GM15510 (cell line): ENCODE data around the gene PPME1.
A peak's percentile ranks its signal among the peaks of the same experiment; 100 is the strongest.

Experiments
- POLR2A ChIP-seq: IDR thresholded peaks from 3 replicates; pipeline ENCODE4 v1.6.1; 2011; ENCODE audit warnings: borderline replicate concordance; ENCODE audit not compliant: insufficient read length; ENCODE audit errors: extremely low read depth

The PPME1 gene

GRCh38 chr11:74170694-74171629 lies at the start of gene PPME1, which contains the start of gene C2CD3:
TSS of gene PPME1 (plus strand) at chr11:74171289. CDS start at chr11:74171422, 133 bp downstream.
TSS of gene C2CD3 (minus strand) at chr11:74171002. CDS start at chr11:74170792, 210 bp downstream.
- TF ChIP-seq POLR2A = peak; percentile 82

DNA sequence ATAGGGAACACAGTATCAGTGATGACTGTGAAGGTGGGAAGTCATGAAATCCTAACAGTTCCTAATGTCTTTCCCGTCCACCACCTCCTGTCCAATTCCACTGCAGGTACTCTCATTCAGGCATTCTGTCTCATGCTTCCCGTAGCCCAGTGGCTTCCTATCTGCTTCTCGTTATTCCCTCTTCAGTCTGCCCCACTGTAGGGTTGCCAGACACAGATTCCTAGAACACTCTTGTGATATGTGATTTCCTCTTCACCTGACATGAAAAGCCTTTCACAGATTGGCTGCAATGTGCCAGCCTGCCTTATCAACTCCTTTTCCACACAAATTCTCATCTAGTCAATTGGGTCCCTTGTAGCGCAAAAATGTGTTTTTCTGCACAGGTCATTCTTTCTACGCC lies 49.3 kb upstream of the PPME1 start:
- TF ChIP-seq POLR2A = no peak

DNA sequence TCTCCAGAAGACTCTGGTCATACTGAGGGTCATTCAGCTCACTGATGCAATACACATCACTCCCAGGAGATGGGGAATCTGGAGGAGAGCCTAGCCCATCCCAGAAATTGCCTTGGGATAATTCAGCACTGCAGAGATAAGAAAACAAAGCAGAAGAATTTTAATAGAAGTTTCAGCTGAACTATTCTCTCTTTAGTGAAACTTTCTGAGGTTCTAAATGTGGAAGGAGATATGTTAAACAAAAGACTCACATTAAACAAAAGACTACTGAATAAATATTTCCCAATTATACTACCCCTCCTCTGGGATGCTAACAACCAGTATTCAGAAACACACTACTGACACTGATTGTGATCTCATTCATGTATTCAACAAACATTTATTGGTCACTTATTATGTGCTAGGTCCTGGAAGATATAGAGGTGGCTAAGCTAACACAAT lies 48.1 kb upstream of the PPME1 start:
- no peak for TF ChIP-seq POLR2A

- no peak for TF ChIP-seq POLR2A
Observed at GRCh38 chr11:74132833-74133232, 38.3 kb upstream of the PPME1 start.

DNA sequence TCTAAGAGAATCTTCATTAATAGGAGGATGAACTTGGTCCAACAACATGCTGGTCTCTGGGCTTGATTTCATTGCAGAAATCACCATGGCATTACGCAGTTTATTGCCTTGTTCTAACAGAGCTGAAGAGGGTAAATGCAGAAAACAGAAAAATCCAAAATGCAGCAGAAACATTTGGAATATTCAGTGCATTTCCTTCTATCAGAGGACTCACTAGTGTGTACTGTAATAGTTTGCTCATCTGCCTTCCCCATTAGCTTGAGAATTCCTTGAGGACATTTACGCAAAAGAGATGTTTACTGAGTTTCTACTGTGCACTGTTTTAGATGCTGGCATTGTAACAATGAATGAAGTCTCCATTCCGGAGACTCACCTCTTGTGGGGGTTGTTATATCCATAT lies 37.7 kb upstream of the PPME1 start:
- TF ChIP-seq POLR2A = no peak

GRCh38 chr11:74134661-74135060 lies 36.4 kb upstream of the PPME1 start:
- no peak for TF ChIP-seq POLR2A

GRCh38 chr11:74135127-74135840 lies 35.8 kb upstream of the PPME1 start:
- TF ChIP-seq POLR2A = no peak

DNA sequence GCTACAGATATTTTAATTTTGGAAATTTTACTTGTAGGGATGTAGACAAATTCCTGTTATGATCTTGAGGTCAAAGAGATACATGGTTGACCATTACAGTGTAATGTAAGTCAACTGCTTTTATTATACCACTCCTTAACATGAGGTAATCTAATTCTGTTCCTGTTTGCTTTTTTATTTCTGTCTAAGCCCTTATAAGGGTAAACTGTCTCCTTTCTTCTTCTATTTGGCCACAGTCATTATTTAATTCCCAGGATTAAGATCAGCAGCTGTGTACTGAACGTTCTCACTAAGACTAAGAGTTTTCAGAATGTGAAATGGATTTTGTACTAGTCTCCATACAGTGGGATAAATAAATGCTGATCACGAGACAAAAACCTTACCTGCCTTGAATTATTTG lies 33.1 kb upstream of the PPME1 start:
- TF ChIP-seq POLR2A = no peak

- TF ChIP-seq POLR2A = no peak
Observed at GRCh38 chr11:74138572-74138971, 32.5 kb upstream of the PPME1 start.

DNA sequence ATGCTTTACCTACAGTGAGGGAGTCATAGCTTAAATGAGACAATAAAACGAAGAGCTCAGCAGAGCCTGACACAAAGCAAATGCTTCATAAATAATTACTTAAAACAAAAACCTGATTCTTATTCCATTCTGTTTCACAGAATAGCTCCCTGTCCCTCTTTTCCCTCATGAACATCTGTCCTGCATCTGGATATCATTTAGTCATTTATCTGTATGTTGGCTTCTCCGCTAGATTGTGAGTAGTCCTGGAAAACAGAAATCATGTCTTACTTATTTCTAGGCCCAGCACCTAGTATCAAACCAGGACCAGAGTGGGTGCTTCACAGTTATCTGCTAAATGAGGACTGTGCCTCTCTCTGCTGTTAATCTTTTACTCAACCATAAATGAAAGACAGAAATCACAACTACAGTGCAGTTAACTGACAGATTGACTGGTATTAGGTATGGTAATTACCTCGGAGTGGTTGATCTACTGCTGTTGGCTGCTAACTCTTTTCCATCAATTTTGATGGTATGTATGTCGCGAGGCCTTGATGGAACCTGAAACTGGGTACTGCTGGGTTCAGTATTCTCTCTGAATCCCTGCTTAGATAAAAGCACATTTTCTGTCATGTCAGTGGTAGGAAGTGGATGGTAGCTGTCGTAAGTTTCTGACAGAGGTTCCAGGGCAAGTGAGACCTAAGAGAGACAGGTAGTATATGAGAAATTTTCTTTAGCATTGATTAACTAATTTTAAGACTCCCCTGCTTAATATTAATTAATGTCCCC lies 31.8 kb upstream of the PPME1 start:
- TF ChIP-seq POLR2A = no peak

DNA sequence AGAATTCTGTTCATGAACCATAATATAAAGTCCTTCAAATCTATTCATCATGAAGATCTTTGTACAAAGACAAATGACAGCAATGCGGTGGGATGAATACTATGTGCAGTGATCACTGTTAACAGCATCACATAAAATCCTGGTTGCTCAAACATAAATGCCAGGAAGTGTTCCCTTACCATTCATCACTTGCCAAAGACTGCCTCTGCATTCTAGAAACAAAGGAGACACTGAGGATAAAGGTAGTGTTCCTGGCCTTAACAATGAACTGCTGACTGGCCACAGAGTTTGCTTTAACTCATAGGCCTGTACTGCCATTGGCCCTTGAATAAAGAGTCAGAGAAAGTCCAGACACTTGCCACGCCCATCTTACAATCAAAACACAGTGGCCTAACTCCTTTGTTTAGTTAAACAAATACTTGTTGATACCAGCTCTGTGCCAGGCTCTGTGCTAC lies 29.8 kb upstream of the PPME1 start:
- no peak for TF ChIP-seq POLR2A

DNA sequence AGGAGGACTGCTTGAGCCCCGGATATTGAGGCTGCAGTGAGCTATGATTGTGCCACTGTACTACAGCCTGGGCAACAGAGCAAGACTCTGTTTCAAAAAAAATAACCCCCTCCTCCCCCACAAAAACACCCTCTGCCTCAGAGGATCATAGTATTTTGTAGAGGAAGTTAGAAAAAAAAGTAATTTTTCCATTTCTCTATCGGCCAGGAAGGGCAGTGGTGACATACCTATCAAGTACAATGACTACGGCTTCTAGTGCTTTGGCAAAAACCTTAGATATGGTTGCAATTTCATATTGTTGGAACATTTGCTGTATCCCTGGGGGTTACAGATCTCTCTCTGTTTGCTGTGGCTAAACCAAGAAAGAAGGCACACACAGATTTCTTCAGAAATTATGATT lies 29.2 kb upstream of the PPME1 start:
- no peak for TF ChIP-seq POLR2A

DNA sequence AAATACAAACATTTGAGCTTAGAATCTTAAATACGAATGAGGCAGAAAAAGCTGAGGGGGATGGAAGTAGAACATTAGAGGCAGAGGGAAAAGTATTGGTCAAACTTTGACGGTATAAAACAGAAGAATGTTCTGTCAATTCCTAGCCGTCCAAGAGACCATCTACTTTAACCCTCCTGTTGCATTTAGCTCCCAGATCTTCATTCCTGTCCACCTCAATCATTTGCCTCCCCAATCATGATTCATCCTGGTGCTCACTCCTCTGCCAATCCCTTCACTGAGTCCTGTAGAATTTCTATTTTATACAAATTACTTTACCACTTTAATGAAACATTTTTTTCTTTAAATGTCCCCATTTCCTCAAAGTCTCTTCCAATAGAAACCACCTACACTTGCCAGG lies 28.5 kb upstream of the PPME1 start:
- no peak for TF ChIP-seq POLR2A

- no peak for TF ChIP-seq POLR2A
Observed at GRCh38 chr11:74144592-74144991, 26.5 kb upstream of the PPME1 start.
